HG02588 (cell line): Measurements from ENCODE around the gene ZNF608.

ENCODE experiments used
- ATAC-seq: cut with Tn5 transposase; IDR thresholded peaks from one replicate; pipeline ENCODE4 v1.9.1; 2021; ENCODE audit warnings: mild to moderate bottlenecking, moderate library complexity; ENCODE audit not compliant: unreplicated experiment

ZNF608 gene

DNA sequence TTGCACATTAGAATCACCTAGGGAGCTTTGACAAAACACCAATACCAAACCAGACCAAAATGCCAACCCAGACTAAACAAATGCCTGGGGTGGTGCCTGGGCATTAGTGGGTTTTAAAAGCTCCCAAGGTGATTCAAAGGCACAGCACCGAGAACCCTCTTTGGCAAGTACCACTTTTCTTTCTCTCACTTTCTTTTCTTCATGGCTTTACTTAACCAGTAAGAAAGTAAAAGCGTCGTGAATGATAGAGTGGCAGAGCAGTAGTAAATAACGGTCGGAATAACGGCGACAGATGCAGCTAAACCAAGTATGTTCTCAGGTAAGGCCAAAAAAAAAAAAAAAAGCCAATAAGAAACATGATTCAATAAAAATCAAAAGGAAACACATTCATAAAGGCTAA is 49.5 kb downstream of the ZNF608 start:
- ATAC-seq, result no peak
